Measurements from ENCODE around the gene EXOC7. TPM values are rescaled to one million over a fixed set of nuclear protein-coding genes. Genes with fewer than 3 reads are reported as not detected.

Gene EXOC7
- polyA plus RNA-seq, 1 donor from 2014 or later = 146 TPM

DNA sequence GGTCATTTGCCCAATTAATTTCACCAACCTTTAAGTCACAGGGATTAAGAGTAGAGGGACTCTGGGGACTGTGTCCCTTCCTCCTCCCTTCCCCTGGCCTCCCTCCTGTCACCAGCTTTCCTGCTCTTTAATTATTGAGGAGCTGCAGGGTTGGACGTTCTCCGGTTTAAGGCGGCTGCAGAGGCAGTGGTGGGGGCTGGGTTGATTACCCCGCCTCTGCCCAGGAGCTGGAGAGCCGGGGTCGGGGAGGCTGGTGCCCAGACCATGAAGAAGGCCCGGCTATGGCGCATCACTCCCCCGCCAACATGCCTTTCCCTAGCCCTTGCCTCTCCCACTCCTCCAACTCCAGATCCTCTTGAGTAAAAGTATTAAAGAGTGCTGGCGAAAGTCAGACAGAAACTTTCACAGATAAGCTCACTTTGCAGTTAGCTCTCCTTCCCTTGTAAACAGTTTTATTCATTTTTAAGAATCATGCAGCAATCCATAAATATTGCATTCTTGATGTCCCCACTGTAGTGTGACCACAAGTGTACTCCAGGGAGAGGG lies 38.5 kb upstream of the EXOC7 start:
- no peak overlapping the region for H3K27ac ChIP-seq (ENCODE audit: low read length)
- no peaks in the 10 kb centered on the region for H4K20me1 ChIP-seq (ENCODE audit: insufficient read depth)
- H3K9me2 ChIP-seq (ENCODE audit: insufficient read depth, low read length) = no peaks in the 10 kb centered on the region
- TF ChIP-seq SMC3 (conservative IDR thresholded peaks at IDR 0.05; ENCODE audit: poor library complexity) (no peak), TAF1 (IDR thresholded peaks at IDR 0.05; ENCODE audit: low read depth) (no peak), MXI1 (conservative IDR thresholded peaks at IDR 0.05; ENCODE audit: poor library complexity, severe bottlenecking) (no peak), CTCF (IDR thresholded peaks at IDR 0.05; ENCODE audit: poor library complexity, severe bottlenecking) (no peak), EZH2 (IDR thresholded peaks at IDR 0.05; ENCODE audit: borderline replicate concordance, insufficient read depth, low read length, poor library complexity, severe bottlenecking) (no peak), RAD21 (conservative IDR thresholded peaks at IDR 0.05) (no peak), EP300 (conservative IDR thresholded peaks at IDR 0.05; ENCODE audit: poor library complexity, severe bottlenecking) (no peak), POLR2AphosphoS5 (IDR thresholded peaks at IDR 0.05) (no peak)
- TF ChIP-seq, protein P1, sequence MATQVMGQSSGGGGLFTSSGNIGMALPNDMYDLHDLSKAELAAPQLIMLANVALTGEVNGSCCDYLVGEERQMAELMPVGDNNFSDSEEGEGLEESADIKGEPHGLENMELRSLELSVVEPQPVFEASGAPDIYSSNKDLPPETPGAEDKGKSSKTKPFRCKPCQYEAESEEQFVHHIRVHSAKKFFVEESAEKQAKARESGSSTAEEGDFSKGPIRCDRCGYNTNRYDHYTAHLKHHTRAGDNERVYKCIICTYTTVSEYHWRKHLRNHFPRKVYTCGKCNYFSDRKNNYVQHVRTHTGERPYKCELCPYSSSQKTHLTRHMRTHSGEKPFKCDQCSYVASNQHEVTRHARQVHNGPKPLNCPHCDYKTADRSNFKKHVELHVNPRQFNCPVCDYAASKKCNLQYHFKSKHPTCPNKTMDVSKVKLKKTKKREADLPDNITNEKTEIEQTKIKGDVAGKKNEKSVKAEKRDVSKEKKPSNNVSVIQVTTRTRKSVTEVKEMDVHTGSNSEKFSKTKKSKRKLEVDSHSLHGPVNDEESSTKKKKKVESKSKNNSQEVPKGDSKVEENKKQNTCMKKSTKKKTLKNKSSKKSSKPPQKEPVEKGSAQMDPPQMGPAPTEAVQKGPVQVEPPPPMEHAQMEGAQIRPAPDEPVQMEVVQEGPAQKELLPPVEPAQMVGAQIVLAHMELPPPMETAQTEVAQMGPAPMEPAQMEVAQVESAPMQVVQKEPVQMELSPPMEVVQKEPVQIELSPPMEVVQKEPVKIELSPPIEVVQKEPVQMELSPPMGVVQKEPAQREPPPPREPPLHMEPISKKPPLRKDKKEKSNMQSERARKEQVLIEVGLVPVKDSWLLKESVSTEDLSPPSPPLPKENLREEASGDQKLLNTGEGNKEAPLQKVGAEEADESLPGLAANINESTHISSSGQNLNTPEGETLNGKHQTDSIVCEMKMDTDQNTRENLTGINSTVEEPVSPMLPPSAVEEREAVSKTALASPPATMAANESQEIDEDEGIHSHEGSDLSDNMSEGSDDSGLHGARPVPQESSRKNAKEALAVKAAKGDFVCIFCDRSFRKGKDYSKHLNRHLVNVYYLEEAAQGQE (IDR thresholded peaks at IDR 0.05; ENCODE audit: borderline replicate concordance) = no peak
- peaks cover 18% of the 10 kb centered on the region for H3K27me3 ChIP-seq (ENCODE audit: insufficient read depth, low read depth, low read length)
- H3K9me3 ChIP-seq (ENCODE audit: low read length) = no peaks in the 10 kb centered on the region
- no peaks in the 10 kb centered on the region for H3F3A ChIP-seq (ENCODE audit: insufficient read depth, low read length, poor library complexity, severe bottlenecking)
- peak overlapping the region; percentile 72 for H3K4me3 ChIP-seq (ENCODE audit: low read length)
- H3K79me2 ChIP-seq (replicated peaks; ENCODE audit: insufficient read depth, low read length) = no peaks in the 10 kb centered on the region
- H3K36me3 ChIP-seq (ENCODE audit: insufficient read depth, low read length) = no peaks in the 10 kb centered on the region
- H2AFZ ChIP-seq (ENCODE audit: low read depth, low read length) = no peak overlapping the region
- peak overlapping the region; percentile 88 for H3K4me2 ChIP-seq (ENCODE audit: low read length)
- peak overlapping the region; percentile 38 for H3K9ac ChIP-seq (ENCODE audit: low read length)

GRCh38 chr17:76141212-76142038 lies 37.8 kb upstream of the EXOC7 start, which contains the start of gene FOXJ1:
FOXJ1 (minus strand) TSS chr17:76141245; CDS start chr17:76140395, 850 bp downstream.
- H3K27ac ChIP-seq (ENCODE audit: low read length) = no peak within 1 kb of the TSS

More at GRCh38 chr17:76141212-76142038, 37.8 kb upstream of the EXOC7 start, which contains the start of gene FOXJ1:
- H3K27me3 ChIP-seq (ENCODE audit: insufficient read depth, low read depth, low read length) = peaks cover 18% of the 10 kb centered on the region
- H2AFZ ChIP-seq (ENCODE audit: low read depth, low read length) = no peak within 1 kb of the TSS
- H3K36me3 ChIP-seq (ENCODE audit: insufficient read depth, low read length) = no peaks in the 10 kb centered on the region
- peak within 1 kb of the TSS; percentile 38 for H3K9ac ChIP-seq (ENCODE audit: low read length)
- no peaks in the 10 kb centered on the region for H3K9me3 ChIP-seq (ENCODE audit: low read length)
- H3K79me2 ChIP-seq (replicated peaks; ENCODE audit: insufficient read depth, low read length) = no peaks in the 10 kb centered on the region
- TF ChIP-seq EZH2 (IDR thresholded peaks at IDR 0.05; ENCODE audit: borderline replicate concordance, insufficient read depth, low read length, poor library complexity, severe bottlenecking) (no peak), SMC3 (conservative IDR thresholded peaks at IDR 0.05; ENCODE audit: poor library complexity) (peak; percentile 31), EP300 (conservative IDR thresholded peaks at IDR 0.05; ENCODE audit: poor library complexity, severe bottlenecking) (peak; percentile 30), TAF1 (IDR thresholded peaks at IDR 0.05; ENCODE audit: low read depth) (no peak), POLR2AphosphoS5 (IDR thresholded peaks at IDR 0.05) (no peak), CTCF (IDR thresholded peaks at IDR 0.05; ENCODE audit: poor library complexity, severe bottlenecking) (no peak), RAD21 (conservative IDR thresholded peaks at IDR 0.05) (peak; percentile 23), MXI1 (conservative IDR thresholded peaks at IDR 0.05; ENCODE audit: poor library complexity, severe bottlenecking) (peak; percentile 88)
- TF ChIP-seq, protein P1 (IDR thresholded peaks at IDR 0.05; ENCODE audit: borderline replicate concordance) = peak; percentile 9
- no peaks in the 10 kb centered on the region for H4K20me1 ChIP-seq (ENCODE audit: insufficient read depth)
- H3F3A ChIP-seq (ENCODE audit: insufficient read depth, low read length, poor library complexity, severe bottlenecking) = no peaks in the 10 kb centered on the region
- peak within 1 kb of the TSS; percentile 72 for H3K4me3 ChIP-seq (ENCODE audit: low read length)
- H3K9me2 ChIP-seq (ENCODE audit: insufficient read depth, low read length) = no peaks in the 10 kb centered on the region
- peak within 1 kb of the TSS; percentile 88 for H3K4me2 ChIP-seq (ENCODE audit: low read length)
